Measurements from ENCODE around the gene ITGB3BP.
"Not testable (repeated sequence)": the region's sequence is repeated elsewhere in the genome, so short reads cannot be mapped to it uniquely, and the experiment has no call there.

Gene ITGB3BP

GRCh38 chr1:63497577-63497976 lies 25.4 kb downstream of the ITGB3BP start:
- H3K9ac ChIP-seq = no peak overlapping the region
- no peaks in the 10 kb centered on the region for H3K4me1 ChIP-seq
- H3K4me2 ChIP-seq (ENCODE audit: low read length) = no peak overlapping the region
- no peak overlapping the region for H2AFZ ChIP-seq
- H3K36me3 ChIP-seq (ENCODE audit: control insufficient read depth, insufficient read depth, low read length) = no peaks in the 10 kb centered on the region
- H3K27me3 ChIP-seq (ENCODE audit: control insufficient read depth, insufficient read depth, low read length) = no peaks in the 10 kb centered on the region
- H3K79me2 ChIP-seq = no peaks in the 10 kb centered on the region
- no peaks in the 10 kb centered on the region for H3K9me3 ChIP-seq (ENCODE audit: control insufficient read depth, low read length)
- no peak overlapping the region for H3K27ac ChIP-seq
- no peak for TF ChIP-seq CTCF (IDR thresholded peaks at IDR 0.05)
- H3K4me3 ChIP-seq (ENCODE audit: low read depth, low read length) = no peak overlapping the region

GRCh38 chr1:63487336-63488065 lies 35.5 kb downstream of the ITGB3BP start:
- Histone ChIP-seq H3K27me3 (ENCODE audit: control insufficient read depth, insufficient read depth, low read length) (no peaks in the 10 kb centered on the region), H3K4me3 (ENCODE audit: low read depth, low read length) (no peak overlapping the region), H3K4me1 (no peaks in the 10 kb centered on the region), H3K27ac (no peak overlapping the region), H3K36me3 (ENCODE audit: control insufficient read depth, insufficient read depth, low read length) (no peaks in the 10 kb centered on the region), H2AFZ (no peak overlapping the region), H3K79me2 (no peaks in the 10 kb centered on the region), H3K9ac (no peak overlapping the region), H3K4me2 (ENCODE audit: low read length) (no peak overlapping the region), H3K9me3 (ENCODE audit: control insufficient read depth, low read length) (no peaks in the 10 kb centered on the region)
- no peak for TF ChIP-seq CTCF (IDR thresholded peaks at IDR 0.05)

GRCh38 chr1:63486629-63487028 lies 36.4 kb downstream of the ITGB3BP start:
- no peaks in the 10 kb centered on the region for H3K79me2 ChIP-seq
- no peak for TF ChIP-seq CTCF (IDR thresholded peaks at IDR 0.05)

GRCh38 chr1:63480057-63480456 lies 43.0 kb downstream of the ITGB3BP start:
- Histone ChIP-seq H3K27me3 (ENCODE audit: control insufficient read depth, insufficient read depth, low read length) (no peaks in the 10 kb centered on the region), H3K36me3 (ENCODE audit: control insufficient read depth, insufficient read depth, low read length) (no peaks in the 10 kb centered on the region), H3K4me1 (no peaks in the 10 kb centered on the region), H3K9me3 (ENCODE audit: control insufficient read depth, low read length) (no peaks in the 10 kb centered on the region), H3K4me2 (ENCODE audit: low read length) (no peak overlapping the region), H3K4me3 (ENCODE audit: low read depth, low read length) (no peak overlapping the region), H2AFZ (no peak overlapping the region), H3K79me2 (no peaks in the 10 kb centered on the region), H3K9ac (no peak overlapping the region), H3K27ac (no peak overlapping the region)
- TF ChIP-seq CTCF (IDR thresholded peaks at IDR 0.05) = no peak

More at GRCh38 chr1:63486629-63487028, 36.4 kb downstream of the ITGB3BP start:
- no peak overlapping the region for H3K9ac ChIP-seq
- no peak overlapping the region for H3K4me2 ChIP-seq (ENCODE audit: low read length)
- H2AFZ ChIP-seq = no peak overlapping the region
- H3K4me3 ChIP-seq (ENCODE audit: low read depth, low read length) = no peak overlapping the region
- no peak overlapping the region for H3K27ac ChIP-seq
- H3K36me3 ChIP-seq (ENCODE audit: control insufficient read depth, insufficient read depth, low read length) = no peaks in the 10 kb centered on the region
- no peaks in the 10 kb centered on the region for H3K9me3 ChIP-seq (ENCODE audit: control insufficient read depth, low read length)
- H3K27me3 ChIP-seq (ENCODE audit: control insufficient read depth, insufficient read depth, low read length) = no peaks in the 10 kb centered on the region
- H3K4me1 ChIP-seq = no peaks in the 10 kb centered on the region

- Histone ChIP-seq H3K27ac (no peak overlapping the region), H3K9me3 (ENCODE audit: control insufficient read depth, low read length) (no peaks in the 10 kb centered on the region), H3K9ac (no peak overlapping the region), H3K27me3 (ENCODE audit: control insufficient read depth, insufficient read depth, low read length) (no peaks in the 10 kb centered on the region), H3K4me1 (no peaks in the 10 kb centered on the region), H3K36me3 (ENCODE audit: control insufficient read depth, insufficient read depth, low read length) (no peaks in the 10 kb centered on the region), H2AFZ (no peak overlapping the region), H3K4me3 (ENCODE audit: low read depth, low read length) (no peak overlapping the region), H3K4me2 (ENCODE audit: low read length) (no peak overlapping the region), H3K79me2 (no peaks in the 10 kb centered on the region)
- TF ChIP-seq CTCF (IDR thresholded peaks at IDR 0.05) = no peak
Measured at GRCh38 chr1:63475761-63476160, 47.3 kb downstream of the ITGB3BP start.

- H3K4me3 ChIP-seq (ENCODE audit: low read depth, low read length); H3K27me3 ChIP-seq (ENCODE audit: control insufficient read depth, insufficient read depth, low read length); H3K4me1 ChIP-seq; H3K9ac ChIP-seq; H3K36me3 ChIP-seq (ENCODE audit: control insufficient read depth, insufficient read depth, low read length); H3K9me3 ChIP-seq (ENCODE audit: control insufficient read depth, low read length); H3K79me2 ChIP-seq; H3K27ac ChIP-seq; H3K4me2 ChIP-seq (ENCODE audit: low read length); H2AFZ ChIP-seq: not testable (repeated sequence)
Measured at GRCh38 chr1:63468683-63469082, 54.3 kb downstream of the ITGB3BP start.

Measured in parathyroid adenoma (tissue), 2 donors.